GM21390 (cell line): ENCODE results near the gene NHSL2.
"Not testable (repeated sequence)": the region's sequence is repeated elsewhere in the genome, so short reads cannot be mapped to it uniquely, and the experiment has no call there.

Experiments used
- ATAC-seq: cut with Tn5 transposase; IDR thresholded peaks from one replicate; pipeline ENCODE4 v1.9.1; 2021; ENCODE audit not compliant: unreplicated experiment

The NHSL2 gene

DNA sequence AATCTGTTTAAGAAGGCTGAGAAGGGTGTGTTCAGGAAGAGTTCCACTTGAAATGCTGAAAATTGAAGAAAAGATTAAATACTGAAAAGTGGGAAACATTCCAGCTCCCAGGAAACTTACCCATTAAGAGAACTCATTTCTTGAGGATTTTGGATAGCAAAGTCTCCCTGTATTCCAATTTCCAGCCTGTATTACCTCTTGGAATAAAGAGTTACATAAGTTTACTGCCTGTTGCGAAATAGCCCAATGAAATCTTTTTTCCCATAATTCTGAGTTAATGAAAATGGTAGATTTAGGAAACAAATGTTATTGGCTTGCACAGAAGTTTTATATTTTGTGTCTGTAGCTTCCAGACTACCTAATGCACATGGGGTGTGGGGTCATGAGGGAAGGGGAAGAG, 12.0 kb downstream of the NHSL2 start:
- no peak for ATAC-seq

DNA sequence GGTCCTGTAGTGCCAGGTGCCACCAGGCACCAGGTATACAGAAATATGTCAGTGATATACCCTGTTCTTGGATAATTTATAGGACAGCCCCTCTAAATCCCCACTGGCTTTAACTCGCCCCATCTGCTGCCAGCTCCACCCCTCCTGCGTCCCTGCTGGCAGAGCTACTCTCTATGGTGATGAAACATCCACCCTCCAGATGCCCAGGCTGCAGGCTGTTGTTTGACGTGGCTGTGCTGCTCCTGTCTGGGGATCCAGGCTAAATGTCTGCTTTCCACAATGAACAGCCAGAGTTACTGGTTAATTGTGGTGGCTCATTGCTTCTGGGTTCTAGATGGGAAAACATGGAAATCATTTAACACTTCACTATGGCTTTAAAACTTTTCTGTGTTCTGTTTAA, 12.9 kb downstream of the NHSL2 start:
- ATAC-seq, result no peak

GRCh38 chrX:71927040-71927439, 16.4 kb downstream of the NHSL2 start:
- no peak for ATAC-seq

GRCh38 chrX:71928856-71929255, 18.2 kb downstream of the NHSL2 start:
- no peak for ATAC-seq

DNA sequence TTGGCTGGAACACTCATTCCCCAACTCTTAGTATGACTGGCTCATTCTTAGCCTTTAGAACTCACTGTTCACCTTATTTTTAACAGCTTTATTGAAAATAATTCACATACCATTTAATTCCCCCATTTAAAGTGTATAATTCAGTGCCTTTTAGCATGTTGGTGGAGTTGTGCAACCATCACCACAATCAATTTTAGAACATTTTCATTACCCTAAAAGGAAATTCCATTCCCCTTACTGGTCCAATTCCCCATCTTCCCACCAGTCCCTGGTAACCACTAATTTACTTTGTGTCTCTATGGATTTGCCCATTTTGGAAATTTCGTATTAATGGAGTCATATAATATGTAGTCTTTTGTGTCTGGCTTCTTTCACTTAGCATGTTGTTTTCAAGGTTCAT, 19.7 kb downstream of the NHSL2 start:
- ATAC-seq, result no peak

DNA sequence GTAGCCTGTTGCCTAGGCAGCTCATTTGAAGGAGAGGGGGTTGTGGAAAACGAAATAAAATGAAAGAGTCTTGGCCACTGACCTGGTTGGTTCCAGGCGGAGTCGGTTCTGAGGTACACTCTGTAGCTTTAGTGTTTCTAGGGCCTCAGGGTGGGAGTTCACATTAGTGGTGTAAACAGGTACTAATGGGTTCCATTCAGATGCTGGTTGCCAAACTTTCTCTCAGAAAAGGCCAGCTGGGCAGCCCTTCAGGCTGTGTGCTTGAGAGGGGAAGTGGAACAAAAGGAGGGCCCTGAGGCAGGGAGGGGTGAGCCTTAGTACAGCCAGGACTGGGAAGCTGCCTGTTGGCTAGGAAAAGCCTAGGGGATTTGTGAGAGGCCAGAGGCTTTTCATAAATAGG, 24.8 kb downstream of the NHSL2 start:
- ATAC-seq, result no peak

DNA sequence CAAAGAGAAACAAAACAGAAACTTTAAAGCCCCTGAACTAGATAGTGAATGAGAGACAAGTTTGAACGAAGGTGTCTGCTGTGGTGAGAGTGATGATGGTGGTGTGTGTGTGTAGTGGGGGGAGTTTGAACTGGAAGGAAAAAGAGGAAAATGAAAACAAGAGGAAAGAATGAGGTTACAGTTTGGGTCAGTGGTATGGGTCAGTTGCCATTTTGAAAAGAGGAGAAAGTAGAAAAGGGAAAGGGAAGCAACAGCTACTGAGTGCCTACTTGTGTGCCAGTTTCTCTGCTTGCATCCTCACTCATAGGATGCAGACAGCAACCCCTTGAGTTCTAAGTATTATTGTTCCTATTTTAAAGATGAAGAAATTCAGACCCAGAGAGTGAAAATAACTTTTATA, 26.0 kb downstream of the NHSL2 start:
- ATAC-seq, result no peak

DNA sequence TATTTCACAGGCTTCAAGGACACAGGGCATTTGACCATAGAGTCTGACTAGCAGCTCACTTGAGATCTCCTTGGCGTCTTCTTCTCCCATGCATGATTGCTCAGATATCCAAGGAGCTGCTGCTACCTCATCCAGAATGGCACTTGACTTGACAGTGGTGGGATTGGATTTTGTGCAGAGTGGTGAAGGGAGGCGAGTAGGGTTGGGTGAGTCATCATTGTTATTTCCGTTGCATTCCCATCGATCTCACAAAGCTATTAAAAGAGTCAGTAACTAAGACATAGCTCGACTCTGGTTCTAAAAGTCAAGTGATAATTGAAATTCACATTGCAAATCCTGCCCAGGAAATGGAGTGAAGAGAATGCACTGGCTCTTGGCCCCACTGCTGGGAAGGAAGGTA, 27.7 kb downstream of the NHSL2 start:
- ATAC-seq, result no peak

DNA sequence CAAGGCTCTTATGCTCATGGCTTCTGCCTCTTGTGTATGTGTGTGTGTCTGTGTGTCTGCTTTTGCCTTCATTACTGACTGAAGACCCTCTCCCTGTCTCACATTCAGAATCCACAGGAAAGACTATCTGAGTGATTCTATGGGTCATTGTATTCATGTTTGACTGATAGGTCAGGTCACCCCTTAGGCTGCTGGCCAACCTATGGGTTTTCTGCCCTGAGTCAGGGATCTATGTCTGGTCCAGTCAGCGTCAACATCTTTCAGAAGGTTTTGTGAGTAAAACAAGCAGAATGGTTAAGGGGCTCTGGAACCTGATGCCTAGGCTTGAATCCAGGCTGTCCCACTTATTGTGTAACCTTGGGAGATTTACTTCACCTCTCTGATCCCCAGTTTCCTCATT, 30.5 kb downstream of the NHSL2 start:
- ATAC-seq, result no peak

GRCh38 chrX:71941776-71942175, 31.1 kb downstream of the NHSL2 start:
- ATAC-seq, result no peak

DNA sequence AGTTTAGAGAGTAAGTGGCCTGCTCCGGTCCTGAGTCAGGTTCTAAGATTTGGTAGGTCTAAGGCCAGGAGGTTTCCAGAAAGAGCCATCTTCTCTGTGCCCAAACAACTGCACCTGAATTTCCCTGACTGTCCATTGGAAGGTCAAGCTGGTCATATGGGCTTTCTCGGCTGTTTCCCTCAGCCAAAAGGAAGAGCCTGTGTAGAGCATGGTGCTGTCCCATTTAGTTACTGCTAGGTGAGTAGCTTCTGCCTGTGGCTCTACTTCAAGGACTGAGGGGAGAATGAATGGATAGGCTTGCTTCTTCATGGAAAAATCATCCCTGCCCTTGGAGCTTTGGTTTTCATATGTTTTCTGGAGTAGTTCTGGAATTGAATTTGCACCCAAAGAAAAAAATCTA, 33.7 kb downstream of the NHSL2 start:
- no peak for ATAC-seq

DNA sequence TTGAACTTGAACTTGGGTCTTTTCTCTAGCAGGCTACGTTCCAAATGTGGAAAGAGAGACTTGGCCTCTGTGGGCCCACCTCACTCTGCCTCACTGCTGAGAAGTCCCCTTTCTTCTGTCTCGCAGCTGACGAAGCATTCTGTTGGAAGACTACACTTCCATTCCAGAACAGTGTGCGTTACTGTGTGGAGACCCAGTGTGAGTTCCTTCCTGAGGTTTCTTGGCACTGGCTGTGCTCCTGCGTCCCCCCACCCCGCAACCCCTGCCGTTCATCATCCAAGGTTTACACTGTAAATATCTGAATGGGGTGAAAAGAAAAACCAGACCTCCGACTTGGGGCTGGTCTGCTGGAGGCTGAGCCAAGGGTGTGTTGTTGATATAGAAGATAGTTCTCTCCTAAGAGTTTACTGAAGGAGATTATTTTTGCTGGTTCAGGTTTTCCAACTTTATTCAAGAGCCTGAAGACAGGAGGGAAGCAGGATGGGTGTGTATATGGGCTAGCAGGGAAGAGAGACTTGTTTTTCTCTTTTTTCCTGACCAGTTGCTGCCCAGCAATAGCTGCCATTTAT, 34.7 kb downstream of the NHSL2 start:
- ATAC-seq, result no peak

DNA sequence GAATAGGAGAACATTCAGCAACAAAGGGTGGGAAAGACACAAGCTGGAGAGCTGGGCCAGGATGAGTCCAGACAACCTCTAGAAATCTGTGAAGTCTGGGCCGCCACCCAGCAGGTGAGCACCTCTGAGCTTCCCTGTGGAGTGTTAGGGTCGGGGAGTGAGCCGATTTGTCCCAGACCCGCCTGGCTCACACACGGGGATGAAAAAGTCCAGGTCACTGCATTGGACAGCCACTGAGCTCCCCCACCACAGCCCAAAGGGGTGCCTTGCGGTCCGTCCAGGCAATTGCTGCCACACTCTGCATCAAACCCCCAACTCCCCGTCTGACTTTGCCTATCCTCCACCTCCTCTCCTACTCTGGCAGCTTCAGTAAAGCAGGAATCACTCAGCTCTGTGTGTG, 38.7 kb downstream of the NHSL2 start:
- ATAC-seq, result no peak

- no peak for ATAC-seq
These were observed 39.3 kb downstream of the NHSL2 start for GRCh38 chrX:71949844-71950445.

DNA sequence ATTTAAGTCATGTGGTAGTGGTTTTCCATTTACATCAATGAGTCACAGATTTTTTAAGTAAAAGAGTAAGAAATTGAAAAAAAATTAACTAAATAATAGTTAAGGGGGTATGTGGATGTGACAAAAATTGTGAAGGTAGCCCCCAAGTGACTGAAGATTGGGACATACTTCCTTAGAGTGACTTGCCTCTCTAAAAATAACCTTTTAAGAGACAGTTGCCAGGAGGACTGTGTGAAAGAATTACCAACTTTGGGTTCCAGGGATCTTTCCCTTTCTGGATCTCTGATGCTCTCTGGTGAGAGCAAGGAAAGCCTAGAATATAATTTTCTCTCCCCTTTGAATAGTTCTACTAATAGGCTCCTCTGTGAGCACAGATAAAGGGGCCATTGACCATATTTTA, 42.7 kb downstream of the NHSL2 start:
- ATAC-seq, result no peak

DNA sequence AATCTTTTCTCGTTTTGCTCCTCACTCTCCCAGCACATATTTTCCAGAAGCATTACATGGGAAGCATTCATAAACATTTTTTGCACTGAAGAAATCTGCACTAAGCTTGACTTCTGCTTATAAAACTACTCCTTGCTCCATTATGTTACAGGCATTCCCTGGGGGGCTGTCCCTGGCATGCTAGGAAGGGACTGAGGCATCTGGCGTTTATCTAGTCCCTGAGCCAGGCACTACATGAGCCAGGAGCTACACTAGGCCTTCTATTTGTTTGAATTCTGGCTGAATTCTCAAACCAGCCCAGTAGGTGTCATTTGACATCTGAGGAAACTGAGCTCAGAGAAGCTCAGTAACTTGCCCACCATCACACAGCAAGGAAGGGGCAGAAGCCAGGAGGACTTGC, 43.3 kb downstream of the NHSL2 start:
- no peak for ATAC-seq

DNA sequence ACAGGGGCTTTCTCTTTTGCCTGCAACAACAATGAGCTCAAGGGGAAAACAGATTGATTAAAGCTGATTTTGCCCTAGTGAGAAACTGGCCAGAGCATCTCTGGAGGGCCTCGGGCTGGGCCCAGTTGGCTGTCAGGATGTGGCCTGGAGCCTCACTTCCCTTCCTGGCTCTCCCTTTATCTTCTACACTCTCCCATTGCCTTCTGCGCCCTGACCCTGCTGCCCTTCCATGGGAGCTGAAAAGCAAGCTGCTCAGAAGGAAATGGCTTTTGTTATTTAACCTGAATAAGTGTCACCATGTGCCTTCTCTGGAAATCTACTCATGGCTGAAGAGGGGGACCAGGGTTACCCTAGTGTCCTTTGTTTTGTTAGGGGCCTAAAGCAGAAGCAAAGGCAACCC, 43.8 kb downstream of the NHSL2 start:
- no peak for ATAC-seq

DNA sequence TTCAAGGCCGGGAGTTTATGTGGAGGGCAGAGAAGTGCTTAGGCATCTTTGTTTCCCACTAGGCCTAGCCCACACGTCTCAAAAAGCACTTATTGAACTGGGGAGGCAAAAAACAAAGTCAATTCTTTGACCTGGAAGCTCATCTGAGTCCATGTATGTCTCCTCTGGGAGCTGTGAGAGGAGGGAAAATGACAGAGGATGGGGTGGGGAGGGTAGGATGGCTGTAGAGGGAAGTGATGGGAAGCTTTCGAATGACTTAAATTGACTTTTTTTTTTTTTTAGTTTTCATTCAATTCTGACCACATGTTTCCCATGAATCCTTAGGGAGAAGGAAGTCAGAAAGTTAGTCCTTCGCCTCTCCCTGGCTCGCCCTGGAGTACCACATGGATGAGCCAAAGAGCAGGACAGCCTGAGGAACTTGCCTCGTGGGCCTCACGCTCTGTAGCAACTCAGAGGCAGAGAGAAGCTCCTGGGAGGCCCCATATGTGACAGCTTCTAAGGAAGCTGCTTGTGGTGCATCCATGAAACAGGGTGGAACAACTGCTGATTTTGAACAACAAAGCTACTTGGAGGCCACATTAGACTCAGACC, 45.0 kb downstream of the NHSL2 start:
- ATAC-seq, result no peak

- no peak for ATAC-seq
These were observed 47.6 kb downstream of the NHSL2 start for GRCh38 chrX:71958281-71958675.

DNA sequence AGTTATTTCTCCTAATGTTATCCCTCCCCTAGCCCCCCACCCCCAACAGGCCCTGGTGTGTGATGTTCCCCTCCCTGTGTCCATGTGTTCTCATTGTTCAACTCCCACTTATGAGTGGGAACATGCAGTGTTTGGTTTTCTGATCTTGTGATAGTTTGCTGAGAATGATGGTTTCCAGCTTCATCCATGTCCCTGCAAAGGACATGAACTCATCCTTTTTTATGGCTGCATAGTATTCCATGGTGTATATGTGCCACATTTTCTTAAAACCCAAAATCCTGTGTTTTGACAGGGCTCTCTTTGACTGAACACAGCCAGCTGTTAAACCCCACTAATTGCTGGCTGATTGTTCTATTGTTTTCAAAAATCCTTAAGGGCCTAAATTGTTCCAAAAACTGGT, 53.5 kb downstream of the NHSL2 start:
- ATAC-seq, result not testable (repeated sequence)

- no peak for ATAC-seq
These were observed 64.3 kb downstream of the NHSL2 start for GRCh38 chrX:71974916-71975315.

GRCh38 chrX:71976753-71977152, 66.1 kb downstream of the NHSL2 start:
- ATAC-seq, result no peak

GRCh38 chrX:71978164-71978563, 67.5 kb downstream of the NHSL2 start:
- ATAC-seq, result no peak
